Measurements from ENCODE around the gene SSNA1.

The SSNA1 gene

DNA sequence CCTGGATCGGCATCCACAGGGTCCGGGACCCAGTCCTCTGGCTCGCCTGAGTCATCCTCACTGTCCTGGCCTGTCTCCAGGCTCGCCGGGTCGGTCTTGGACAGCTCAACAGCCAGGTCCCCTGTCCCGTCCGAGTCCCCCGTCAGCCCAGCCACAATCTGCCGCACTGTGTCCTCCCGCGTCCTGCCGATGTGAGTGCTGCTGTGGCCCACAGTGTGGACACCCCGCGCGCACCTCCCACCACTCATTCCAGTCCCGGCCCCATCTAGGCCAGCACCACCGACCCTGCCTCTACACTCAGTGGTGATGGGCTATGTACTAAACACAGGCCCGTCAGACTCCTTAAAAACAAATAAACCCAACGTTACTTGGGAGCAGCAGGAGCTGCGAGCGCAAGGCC, 6.8 kb upstream of the SSNA1 start:
- in situ Hi-C loops (cut with MboI; ENCODE audit: low sequenced_read_pairs) = no loop called here

DNA sequence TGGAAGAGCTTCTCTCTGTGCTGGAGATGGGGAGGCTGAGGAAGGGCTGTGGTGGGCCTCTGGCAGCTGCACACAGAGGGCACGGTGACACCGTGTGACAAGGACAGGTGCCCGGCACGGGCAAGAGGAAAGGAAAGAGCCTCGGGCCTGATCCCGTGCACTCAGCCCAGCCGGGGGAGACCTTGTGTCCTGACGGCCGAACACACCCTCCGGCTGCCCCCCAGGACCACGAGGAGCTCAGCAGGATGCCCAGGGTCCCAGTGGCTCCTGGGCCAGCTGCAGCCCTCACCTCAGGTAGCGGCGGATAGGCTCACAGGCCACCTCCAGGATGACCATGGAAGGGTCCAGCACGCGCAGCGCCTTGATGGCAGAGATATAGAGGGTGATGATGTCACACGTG, 5.6 kb upstream of the SSNA1 start:
- in situ Hi-C loops (cut with MboI; ENCODE audit: low sequenced_read_pairs) = no loop called here

- in situ Hi-C loops (cut with MboI; ENCODE audit: low sequenced_read_pairs) = no loop called here
These were observed 4.4 kb upstream of the SSNA1 start for GRCh38 chr9:137183980-137184595.

GRCh38 chr9:137184881-137185660, 3.4 kb upstream of the SSNA1 start:
- in situ Hi-C loops (cut with MboI; ENCODE audit: low sequenced_read_pairs) = no loop called here

GRCh38 chr9:137185921-137186320, 2.6 kb upstream of the SSNA1 start:
- in situ Hi-C loops (cut with MboI; ENCODE audit: low sequenced_read_pairs) = no loop called here

DNA sequence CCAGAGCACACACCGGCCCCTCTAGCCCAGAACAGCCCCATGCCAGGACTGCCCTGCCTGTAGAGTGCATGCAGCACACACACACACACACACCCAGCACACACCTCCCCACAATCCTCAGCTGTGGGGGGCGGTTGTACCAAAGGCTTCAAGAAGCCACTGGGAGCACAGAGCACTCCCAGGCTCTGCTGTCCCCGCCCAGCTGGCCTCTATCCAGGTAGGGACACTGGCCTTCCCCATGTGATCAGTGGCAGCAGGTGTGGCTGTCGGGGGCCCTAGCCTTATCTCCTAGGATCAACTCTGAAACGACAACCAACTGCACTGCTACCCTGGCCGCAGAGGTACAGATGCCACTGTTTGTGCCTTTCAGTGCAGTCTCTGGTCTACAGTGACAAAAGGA, 2.1 kb upstream of the SSNA1 start:
- in situ Hi-C loops (cut with MboI; ENCODE audit: low sequenced_read_pairs) = no loop called here

GRCh38 chr9:137187386-137187785, 1.1 kb upstream of the SSNA1 start:
- in situ Hi-C loops (cut with MboI; ENCODE audit: low sequenced_read_pairs) = no loop called here

DNA sequence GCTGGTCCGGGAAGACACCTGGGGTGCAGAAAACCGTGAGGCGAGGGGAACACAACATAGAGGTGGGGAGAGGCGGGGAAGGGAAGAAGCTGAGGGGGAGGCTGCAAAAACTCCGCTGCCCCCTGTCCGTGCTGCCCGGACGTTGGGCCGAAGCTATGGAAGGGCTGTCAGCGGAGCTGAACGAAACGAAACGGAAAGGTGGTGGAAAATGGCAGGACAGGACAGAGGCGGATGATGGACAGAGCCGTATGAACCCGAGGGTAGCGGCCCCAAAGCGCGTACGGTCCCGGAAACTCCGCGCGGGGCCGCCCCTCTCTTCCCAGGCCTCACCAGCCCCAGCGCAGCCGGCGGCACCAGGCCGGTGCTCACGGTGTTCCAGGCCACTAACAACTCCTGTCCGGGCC, 388 bp upstream of the SSNA1 start:
- in situ Hi-C loops (cut with MboI; ENCODE audit: low sequenced_read_pairs) = no loop called here

GRCh38 chr9:137189297-137190295, 1.1 kb downstream of the SSNA1 start:
- in situ Hi-C loops (cut with MboI; ENCODE audit: low sequenced_read_pairs) = no loop called here

DNA sequence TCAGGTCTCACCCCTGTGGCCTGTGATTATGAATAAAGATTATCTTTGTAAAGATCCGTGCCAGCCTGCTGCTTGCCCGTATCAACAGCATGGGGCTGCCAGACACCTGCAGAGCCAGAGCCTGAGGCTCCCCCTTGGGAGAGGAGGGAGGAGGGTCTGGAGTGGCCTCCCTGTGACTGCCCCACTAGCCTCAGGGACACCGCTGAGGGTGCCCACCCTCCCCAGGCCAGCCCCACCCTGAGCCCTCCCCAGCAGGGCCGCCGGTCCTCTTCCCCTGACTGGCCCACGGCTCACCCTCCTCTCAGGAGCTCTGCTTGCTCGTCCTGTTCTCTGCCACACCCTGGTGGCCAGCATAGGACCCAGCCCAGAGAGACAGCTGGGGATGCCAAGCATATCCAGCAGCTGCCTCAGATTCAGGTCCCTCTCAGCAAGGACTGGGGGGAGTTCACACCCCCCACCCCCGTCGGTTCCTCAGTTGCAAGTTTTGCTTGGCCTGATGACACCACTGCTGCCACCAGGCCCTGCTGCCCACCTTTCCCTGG, 1.9 kb downstream of the SSNA1 start:
- in situ Hi-C loops (cut with MboI; ENCODE audit: low sequenced_read_pairs) = no loop called here

DNA sequence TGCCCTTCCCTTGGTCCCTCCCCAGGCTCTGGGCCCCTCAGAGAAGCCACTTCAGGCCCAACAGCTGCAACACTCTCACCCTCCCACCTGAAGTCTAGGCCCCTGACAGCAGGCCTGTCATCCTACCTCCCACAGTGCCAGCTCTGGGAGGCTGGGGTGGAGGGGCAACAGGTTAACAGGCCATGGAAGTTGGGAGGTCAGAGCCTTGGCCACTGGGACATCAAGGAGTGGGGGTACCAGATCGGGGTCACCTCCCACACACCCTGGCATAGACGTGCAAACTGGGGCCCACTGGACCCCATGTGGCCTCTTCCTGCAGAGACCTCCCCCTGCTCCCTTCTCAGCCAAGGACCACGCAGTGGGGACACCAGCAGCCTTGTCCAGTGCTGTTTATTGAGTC, 2.8 kb downstream of the SSNA1 start:
- in situ Hi-C loops (cut with MboI; ENCODE audit: low sequenced_read_pairs) = no loop called here

- in situ Hi-C loops (cut with MboI; ENCODE audit: low sequenced_read_pairs) = no loop called here
These were observed 3.4 kb downstream of the SSNA1 start for GRCh38 chr9:137191691-137192447.

DNA sequence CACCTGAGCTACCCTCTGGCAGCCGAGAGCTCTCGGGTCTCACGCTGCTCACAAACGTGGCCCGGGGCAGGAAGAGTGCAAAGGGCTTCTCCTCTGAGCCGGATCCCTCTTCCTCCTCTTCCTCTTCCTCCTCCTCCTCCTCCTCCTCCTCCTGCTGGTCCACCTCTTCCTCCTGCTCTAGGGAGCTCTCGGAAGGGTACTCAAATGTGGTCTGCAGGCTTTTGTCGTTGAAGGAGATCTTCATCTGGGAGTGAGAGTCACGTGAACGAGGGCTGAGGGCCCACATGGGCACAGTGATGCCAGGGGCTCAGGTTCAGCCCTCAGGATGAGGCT, 3.9 kb downstream of the SSNA1 start:
- in situ Hi-C loops (cut with MboI; ENCODE audit: low sequenced_read_pairs) = no loop called here

DNA sequence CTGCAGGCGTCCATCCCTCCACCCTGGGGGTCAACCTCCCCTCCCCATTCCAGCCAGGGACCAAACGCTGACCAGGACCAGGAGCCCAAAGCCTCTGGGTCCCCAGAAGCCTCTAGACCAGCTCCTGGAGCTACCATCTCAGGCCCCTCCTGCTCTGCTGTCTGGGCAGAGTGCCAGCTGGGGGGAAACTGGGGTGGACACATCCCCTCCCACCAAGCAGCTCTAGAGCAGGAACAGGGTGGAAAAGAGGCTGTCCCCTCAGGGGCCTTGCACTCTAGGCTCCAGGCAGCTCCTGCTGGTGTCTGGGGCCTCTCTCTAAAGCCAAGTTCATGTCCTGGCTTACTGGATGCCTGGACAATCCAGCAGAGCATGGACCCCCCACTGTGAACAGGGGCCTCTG, 4.4 kb downstream of the SSNA1 start:
- in situ Hi-C loops (cut with MboI; ENCODE audit: low sequenced_read_pairs) = no loop called here

DNA sequence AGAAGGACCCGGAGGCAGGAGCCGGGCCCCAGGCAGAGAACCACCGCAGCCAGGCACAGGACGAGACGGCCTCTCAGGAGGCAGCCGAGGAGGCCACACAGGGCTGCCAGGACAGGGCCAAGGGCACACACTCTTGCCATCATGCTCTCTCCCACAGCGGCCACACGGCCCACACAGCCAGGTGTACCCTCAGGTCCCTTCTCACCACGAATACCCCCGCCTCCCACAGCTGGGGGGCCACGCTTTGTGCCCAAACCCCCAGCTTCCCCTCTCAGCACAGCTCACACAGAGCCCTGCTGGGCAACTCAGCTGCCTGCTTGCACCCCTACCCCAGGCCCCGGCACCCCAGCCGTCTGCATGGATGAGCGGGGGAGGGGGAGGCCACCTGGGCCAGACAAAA, 5.3 kb downstream of the SSNA1 start:
- in situ Hi-C loops (cut with MboI; ENCODE audit: low sequenced_read_pairs) = no loop called here

DNA sequence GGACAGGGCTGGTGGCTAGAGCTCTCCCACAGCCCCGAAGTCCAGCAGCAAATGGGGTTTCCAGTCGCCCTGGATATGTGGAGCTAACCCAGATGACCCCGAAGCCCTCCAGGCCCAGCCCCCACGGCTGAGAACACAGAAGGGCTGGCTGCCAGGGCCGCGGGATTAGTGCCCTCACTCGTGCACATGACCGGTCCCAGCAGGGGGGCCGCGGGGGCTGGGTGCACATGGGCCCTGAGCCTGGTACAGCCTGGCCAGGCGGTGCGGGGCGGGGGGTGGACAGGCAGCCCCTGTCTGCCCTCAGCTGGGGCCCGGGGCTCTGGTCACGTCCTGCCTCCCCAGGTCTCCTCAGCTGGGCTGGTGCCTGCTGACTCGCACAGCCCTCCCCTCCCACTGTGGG, 5.9 kb downstream of the SSNA1 start:
- in situ Hi-C loops (cut with MboI; ENCODE audit: low sequenced_read_pairs) = no loop called here

DNA sequence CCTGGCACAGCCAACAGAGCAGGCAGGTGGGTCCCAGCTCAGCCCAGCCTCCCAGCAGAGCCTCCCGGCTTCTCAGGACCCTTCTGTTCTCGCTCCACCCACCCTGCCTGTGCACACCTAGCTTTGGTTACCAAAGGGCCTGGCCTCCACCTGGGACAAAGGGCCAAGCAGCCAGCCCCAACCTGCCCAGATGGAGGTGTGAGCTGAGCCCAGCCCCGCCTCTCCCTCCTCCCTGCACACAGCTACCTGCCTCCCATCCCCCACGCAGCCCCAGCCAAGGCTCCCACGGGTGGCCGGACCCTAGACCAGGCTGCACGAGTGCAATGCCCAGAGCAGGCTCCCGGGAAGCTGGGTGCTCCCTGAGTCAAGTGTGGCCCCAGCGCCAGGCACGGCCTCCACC, 6.4 kb downstream of the SSNA1 start:
- in situ Hi-C loops (cut with MboI; ENCODE audit: low sequenced_read_pairs) = no loop called here

- in situ Hi-C loops (cut with MboI; ENCODE audit: low sequenced_read_pairs) = no loop called here
These were observed 7.2 kb downstream of the SSNA1 start for GRCh38 chr9:137195525-137196220.

DNA sequence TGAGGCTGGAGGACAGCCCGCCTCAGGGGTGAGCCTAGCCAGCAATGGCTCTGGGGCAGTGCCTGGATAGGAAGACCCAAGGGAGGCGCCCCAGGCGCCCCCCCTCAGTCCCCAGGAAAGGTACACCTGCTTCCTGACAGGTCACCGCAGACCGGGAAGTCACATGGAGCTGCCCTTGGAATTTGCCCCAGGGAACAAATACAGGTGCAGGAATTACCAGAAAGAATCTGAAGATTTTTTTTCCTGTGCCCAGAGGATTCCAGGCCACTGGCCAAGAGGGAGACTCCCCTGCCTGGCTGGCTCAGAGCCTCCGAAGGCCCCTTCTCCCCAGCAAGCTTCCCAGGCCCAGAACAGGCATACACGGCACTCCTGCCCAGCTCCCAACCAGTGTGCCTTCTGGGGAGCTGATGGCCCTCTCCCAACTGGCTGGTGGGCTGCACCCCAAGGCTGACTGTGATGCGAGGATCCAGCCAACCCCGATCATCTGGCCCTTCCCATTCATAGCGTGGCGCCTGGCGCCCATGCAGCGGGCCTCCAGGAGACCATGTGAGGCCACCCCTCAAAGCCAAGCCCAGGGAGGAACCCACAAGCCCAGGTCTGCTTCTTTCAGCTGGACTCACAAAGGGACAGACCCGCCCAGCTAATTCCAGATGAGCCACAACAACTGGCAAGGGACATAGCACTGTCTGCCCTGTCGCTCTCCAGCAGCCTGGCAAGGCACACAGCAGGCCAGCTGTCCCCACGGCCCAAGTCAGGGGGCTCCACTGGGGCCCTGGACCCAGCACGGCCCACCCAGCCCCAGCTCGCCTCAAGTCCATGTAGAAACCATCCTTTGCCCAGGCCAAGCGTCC, 9.8 kb downstream of the SSNA1 start:
- in situ Hi-C loops (cut with MboI; ENCODE audit: low sequenced_read_pairs) = no loop called here
